Measurements from ENCODE around the gene MARVELD1.
"Not testable (repeated sequence)": the region's sequence is repeated elsewhere in the genome, so short reads cannot be mapped to it uniquely, and the experiment has no call there.

Gene MARVELD1

GRCh38 chr10:97713339-97713825, at the start of gene MARVELD1:
TSS of gene MARVELD1 (plus strand) at chr10:97713730. CDS start at chr10:97713877, 147 bp downstream.
- DNase-seq: peak; percentile 16

DNA sequence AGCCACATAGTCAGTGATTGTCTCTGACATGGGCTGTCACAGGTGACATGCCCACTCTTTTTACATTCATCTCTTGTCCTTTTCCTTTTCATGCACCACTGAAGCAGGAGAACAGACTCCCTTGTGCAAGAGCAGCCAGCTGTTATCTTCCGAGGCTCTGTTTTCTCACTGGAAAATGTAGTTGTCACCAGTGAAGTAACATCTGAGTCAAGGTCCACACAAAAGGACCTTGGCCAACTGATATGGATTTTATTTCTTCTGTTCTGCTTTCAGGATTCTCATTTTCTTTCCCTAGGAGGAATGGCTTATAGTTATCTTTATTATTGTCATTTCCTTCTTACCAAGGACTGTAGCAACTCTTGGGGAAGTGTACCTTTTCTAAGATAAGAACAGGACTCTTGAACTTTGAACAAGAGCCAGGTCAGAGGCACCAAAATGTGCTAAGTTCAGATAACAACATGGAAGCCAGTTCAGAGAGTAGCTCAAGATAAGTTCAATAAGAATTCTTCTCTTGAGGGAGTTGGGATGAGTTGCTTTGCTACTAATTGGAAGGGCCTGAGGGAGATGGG, 49.2 kb upstream of the MARVELD1 start:
- DNase-seq: no peak

GRCh38 chr10:97666992-97667391, 46.5 kb upstream of the MARVELD1 start:
- DNase-seq: no peak

- no peak for DNase-seq
Observed at GRCh38 chr10:97667463-97667862, 46.1 kb upstream of the MARVELD1 start.

- DNase-seq: no peak
Observed at GRCh38 chr10:97669571-97669970, 44.0 kb upstream of the MARVELD1 start.

DNA sequence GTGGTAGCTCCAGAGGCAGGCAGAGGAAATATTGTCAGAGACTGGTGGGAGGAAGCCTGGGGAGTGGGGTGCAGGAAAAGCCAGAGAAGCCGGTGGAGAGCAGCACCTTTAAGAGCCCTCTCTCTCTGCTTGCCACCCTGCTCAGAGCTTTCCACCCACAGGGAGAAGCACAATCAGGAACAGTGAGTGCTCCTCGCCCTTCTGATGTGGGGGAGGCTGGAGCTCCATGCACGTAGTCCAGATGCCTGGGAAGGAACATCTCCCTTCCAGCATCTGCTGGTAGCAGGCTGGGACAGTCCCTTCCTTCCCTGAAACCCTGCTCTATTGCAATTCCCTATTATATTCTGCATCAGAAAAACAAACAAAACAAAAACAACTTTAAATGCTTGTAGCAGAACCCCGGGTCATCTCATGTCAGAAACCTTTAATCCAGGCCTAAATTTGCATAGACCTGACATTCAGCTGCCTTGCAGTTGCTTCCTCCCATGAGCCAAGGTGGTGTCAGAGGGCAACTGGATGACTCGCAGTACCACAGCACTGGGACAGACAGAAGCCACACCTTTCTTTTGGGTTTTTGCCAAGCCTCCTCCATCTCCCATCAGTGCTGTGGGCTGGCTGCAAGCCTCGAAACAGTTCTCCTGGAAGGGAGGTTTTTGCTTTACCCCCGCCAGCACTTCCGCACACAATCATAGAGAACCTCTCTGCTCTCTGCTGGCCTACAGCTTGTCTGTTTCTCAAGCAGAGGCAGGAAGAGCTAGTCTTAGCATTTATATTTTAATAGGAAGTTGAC, 39.6 kb upstream of the MARVELD1 start:
- DNase-seq: peak; percentile 13

GRCh38 chr10:97675222-97675621, 38.3 kb upstream of the MARVELD1 start:
- DNase-seq: no peak

DNA sequence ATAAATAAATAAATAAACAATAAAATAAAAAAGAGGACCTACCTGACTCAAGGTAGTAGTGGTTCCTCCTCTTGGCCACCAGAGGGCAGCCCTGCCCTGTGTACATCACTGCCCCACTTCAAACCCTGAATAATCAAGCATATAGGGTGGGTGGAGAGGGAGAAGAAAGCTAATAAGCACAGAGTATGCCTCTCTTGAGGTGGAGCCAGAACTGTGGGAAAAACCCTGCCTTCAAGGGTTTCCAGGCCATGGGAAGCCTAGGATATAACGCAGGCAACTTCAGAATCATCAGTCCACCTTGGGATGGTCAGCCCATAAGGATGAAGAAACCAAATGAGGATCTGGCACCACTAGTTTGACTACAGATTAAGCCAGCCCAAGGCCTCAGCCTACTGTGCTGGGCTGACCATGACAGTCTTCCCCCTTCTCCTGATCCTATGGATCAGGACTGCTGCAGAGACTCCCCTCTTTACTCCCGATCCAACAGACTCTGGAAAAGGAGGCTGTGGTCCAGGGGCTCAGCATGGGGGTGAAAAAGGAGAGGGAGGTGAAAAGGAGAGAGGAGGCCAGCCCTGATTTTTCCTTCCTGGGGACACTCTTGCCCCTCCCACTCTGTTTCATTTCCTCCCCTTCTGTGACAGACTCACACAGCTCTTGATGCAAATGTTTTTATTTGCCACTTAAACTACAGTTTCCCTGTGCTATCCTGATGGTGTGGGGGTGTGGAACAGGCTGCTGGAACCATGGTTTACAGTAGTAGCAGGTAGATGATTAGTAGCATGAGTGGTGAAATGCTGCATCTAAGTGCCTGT, 36.6 kb upstream of the MARVELD1 start:
- peak; percentile 69 for DNase-seq

GRCh38 chr10:97679594-97679993, 33.9 kb upstream of the MARVELD1 start:
- DNase-seq: no peak

DNA sequence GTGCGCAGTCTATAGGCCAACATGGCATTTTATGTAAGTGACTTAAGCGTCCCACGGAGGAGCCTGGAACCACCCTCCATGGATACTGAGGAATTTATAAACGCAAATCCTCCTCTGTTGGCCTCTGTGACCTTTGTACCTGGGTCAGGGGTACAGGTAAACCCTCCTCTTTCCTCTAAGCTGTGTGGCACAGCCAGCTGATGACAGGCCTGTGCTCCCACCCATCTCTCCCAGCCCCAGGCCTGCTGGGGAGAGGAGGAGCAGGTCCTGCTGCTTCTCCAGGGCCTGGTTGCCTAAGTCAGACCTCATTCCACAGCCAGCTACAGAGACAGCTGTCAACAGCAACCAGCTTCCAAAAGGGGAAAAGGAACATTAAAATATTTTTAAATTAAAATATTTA, 31.5 kb upstream of the MARVELD1 start:
- no peak for DNase-seq

- DNase-seq: no peak
Observed at GRCh38 chr10:97683556-97684367, 29.8 kb upstream of the MARVELD1 start.

DNA sequence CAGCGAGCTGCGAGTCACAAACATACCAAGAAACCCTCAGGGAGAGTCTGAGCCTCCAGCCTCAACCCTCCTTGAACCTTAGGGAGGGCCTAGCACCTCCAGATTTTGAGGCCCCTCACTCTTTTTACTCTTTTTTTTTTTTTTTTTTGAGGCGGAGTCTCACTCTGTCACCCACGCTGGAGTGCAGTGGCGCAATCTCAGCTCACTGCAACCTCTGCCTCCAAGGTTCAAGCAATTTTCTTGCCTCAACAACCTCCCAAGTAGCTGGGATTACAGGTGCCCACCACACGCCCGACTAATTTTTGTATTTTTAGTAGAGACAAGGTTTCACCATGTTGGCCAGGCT, 29.2 kb upstream of the MARVELD1 start:
- not testable (repeated sequence) for DNase-seq

DNA sequence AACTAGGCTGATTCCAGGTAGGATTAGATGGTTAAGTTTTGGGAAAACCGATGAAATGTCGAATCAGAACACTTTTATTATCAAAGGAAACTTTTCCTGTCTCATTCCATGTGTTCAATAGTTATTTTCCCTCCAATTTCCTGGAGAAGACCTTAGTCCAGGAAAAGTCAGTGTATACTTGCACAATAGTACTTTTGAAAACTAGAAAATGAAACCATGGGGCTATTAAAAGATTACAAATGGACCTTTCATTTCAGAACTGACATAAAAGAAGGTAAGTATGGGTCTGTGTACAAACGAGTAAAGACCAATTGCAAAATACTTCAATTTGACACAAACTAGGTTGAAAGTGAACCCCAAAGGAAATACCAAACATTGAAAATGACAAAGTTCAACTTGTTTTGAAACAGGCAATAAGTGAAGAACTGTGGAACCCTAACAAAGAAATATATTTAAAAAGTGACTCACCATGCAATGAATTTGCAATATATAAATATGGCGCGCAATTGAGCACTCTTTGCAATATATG, 28.6 kb upstream of the MARVELD1 start:
- no peak for DNase-seq

DNA sequence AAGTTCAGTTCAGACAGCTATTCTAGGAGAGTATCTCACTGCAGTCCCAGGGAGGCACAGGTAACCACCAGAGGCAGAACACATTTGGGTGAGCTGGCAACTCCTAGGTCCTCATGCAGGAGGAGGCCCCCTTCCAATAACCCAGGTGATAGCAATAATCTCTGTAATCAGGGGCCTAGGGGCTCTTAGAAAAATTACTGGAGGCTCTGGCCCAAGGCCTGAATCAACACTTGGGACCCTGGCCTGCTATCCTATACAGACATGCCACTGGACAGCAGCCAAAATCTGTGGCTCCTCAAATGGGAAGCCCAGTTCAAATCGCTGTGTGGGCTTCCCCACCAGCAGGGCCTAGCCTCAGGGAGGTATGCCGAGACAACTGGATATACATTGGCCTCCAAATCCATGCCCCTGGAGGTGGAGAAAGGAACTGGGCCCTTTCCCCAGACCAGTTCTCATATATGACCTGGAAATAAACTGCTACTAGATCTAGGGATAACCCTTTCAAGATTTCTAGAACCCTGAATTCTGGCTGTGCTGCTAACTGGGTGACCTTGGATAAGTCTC, 28.1 kb upstream of the MARVELD1 start:
- no peak for DNase-seq

DNA sequence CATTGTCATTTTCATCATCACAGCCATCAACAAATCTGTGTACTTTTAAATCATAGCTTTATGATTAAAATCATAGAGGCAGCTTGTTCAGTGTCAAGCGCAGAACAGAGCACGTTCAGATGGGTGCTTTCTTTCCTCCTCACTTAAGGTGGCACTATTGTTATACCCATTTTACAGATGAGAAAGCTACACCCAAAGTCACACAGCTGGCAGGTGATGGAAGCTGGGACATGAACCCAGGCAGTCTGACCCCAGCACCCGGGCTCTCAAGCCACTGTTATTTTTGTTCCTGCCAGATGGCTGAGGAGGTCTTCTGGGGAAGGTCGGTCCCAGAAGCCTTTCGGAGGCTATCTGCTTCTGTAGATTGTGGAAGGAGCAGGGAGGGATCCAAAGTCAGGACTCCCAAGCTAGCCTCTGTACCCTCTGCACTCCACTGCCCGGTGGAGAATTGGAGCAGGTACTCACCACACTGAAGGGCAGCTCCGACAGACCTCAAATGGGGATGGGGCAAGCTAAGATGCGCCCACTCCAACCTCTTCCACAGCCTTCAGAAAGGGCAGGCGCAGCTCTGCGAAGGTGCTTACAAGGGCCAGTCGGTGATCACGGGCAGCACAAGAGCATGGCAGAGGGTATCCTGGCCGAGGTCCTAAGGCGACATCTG, 27.1 kb upstream of the MARVELD1 start:
- no peak for DNase-seq

DNA sequence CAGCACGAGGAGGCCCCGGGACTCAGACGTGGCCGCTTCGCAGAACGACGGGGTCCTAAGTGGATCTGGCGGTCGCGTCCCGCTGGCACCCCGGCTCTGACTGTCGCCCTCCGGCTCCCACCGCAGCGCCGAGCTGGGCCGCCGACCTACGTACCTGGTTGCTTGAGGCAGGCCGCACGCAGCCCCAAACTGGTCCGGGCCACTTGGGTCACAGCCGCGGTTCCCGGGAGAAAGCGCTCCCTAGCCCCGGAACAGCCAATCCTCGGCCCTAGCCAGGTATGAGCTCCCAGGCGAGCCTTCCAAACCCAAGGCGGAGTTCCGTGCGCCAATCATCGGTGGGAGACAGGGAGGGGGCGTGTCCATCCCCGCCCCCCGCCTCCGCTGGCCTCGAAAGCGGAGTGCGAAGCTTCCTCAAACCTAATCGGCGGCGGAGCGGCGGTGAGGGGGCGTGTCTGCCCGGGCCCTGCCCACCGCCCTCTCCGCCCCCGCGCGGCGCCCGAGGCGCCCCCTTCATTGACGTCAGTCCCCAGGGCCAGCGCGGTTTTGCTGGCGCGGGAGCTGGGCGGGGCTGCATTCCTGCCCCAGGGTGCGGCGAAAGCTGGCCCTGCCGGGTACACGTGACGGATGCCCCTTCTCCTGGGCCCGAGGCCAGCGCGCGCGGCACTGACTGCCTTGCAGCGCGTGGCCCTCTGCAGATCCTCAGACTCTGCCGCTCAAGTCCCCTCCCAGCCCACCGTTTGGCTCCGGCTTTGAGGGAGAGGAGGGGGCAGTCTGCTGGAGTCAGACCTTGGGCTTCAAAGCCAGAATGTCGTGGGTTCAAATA, 26.4 kb upstream of the MARVELD1 start, which contains the start of gene AVPI1:
Gene AVPI1, minus strand, starts transcription at position 280 of the 823 bp plus-strand sequence. CDS start 7,336 bp downstream, outside the sequence.
- DNase-seq: peak; percentile 98

- no peak for DNase-seq
Observed at GRCh38 chr10:97687785-97688781, 25.4 kb upstream of the MARVELD1 start.

DNA sequence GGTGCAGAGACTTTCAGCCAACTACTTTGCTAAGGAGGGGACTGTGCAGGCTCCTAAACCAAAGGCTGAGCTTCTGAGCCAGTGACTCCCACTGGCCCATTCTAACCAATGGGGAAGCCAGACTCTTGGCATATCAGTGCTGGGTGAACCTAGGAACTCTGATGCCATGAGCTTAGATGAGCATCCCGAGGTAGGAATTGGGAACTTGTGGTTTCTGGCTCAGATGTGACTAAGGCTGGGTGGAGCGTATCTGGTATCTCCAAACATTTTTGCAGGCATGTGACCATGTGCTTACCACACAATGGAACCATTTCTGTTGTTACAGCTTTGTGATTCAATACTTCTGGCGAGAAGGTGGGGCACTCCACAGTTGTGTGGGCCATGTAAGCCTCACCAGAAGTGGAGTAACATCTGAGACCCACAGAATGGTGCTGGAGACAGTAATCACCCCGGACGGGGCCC, 23.9 kb upstream of the MARVELD1 start:
- DNase-seq: no peak

DNA sequence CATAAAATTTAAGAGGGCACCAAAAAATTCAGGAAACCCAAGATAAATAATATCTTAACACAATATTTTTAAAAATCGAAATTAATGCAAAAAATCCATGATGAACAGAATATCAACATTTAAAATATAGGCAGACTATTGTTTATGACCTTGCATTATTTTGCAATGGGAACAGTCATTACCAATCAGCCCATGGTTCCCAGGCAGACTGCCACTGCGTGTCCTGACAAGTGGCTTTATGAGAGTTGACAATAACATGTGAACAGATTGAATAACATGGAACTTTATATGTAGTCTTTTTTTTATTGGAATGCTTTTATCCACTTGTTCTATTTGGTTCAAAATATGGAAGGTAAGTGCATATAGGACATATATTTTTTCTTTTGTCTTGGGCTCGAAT, 23.4 kb upstream of the MARVELD1 start:
- no peak for DNase-seq

Measured in CD4-positive, alpha-beta T cell treated with Interleukin-17A for 4 hours (primary cell).